RPMI7951 (cell line): ENCODE data around the gene UFSP1. TPM values are rescaled to one million over a fixed set of nuclear protein-coding genes. Genes with fewer than 3 reads are reported as not detected.
A peak's percentile ranks its signal among the peaks of the same experiment; 100 is the strongest.
"Not testable (repeated sequence)": the region's sequence is repeated elsewhere in the genome, so short reads cannot be mapped to it uniquely, and the experiment has no call there.

Experiments used
- DNase-seq: peaks from one replicate; pipeline ENCODE4 v3.0.0-alpha.2; 2012; ENCODE audit warnings: low read depth
- total RNA-seq: library from RNA; depleted of rRNA; stranded (reverse); fragments of >200 nt; shearing (Covaris generic); gene quantifications from 2 replicates; pipeline ENCODE4 v1.2.3, GENCODE V29; 2014; rRNA removed

Gene UFSP1
- total RNA-seq, 1 experiment from 2014 or later: 2.9 TPM

DNA sequence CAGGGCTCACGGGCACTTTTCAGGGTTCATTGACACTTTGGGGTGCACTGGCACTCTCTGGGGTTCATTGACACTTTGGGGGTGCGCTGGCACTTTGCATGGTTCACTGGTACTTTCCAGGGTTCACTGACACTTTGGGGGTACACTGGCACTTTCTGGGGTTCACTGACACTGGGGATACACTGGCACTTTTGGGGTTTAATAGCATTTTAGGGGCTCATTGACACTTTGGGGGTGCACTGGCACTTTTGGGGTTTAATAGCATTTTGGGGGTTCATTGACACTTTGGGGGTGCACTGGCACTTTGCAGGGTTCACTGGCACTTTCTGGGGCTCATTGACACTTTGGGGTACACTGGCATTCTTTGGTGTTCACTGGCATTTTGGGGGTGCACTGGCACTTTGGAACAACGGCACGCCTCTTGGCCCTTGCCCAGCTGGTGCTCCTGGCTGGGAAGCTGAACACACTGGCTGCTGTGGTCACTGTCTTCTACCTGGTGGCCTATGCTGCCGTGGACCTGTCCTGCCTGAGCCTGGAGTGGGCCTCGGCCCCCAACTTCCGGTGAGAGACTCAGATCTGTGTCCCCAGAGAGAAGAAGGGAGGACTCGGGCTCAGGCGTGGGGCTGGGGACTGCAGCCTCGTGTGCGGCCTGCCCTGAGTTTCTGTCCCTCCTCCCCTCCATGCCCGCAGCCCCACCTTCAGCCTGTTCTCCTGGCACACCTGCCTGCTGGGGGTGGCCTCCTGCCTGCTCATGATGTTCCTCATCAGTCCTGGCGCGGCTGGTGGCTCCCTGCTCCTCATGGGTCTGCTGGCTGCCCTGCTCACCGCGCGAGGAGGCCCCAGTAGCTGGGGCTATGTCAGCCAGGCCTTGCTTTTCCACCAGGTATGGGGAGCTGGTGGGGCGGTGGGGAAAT lies 28.6 kb downstream of the UFSP1 start:
- no peak for DNase-seq

- DNase-seq: no peak
Observed at GRCh38 chr7:100859856-100860255, 29.7 kb downstream of the UFSP1 start.

GRCh38 chr7:100856871-100857282 lies 32.6 kb downstream of the UFSP1 start:
- no peak for DNase-seq

- no peak for DNase-seq
Observed at GRCh38 chr7:100855515-100855914, 34.0 kb downstream of the UFSP1 start.

- DNase-seq: not testable (repeated sequence)
Observed at GRCh38 chr7:100854899-100855298, 34.6 kb downstream of the UFSP1 start.

DNA sequence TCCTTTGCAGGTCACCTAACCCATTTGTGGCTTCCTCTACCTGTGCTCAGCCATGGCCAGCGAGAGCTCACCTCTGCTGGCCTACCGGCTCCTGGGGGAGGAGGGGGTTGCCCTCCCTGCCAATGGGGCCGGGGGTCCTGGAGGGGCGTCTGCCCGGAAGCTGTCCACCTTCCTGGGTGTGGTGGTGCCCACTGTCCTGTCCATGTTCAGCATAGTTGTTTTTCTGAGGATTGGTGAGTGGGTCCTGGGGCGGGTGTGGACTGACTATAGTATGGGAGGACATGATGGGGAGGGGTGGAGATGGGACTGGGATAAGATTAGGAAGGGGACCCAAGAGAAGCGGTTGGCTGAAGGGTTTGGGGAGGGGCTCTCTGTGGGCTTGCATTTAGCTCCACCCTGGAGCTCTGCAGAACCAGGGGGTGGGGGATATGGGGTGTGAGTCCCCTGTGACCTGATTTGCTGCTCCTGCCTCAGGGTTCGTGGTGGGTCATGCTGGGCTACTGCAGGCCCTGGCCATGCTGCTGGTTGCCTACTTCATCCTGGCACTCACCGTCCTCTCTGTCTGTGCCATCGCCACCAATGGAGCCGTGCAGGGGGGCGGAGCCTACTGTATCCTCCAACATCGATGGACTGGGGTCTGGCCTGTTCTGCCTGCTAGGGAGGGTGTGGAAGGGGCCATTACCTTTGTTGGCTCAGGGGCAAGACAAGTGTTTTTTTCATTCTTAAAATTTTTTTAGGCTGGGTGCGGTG lies 35.2 kb downstream of the UFSP1 start:
- no peak for DNase-seq

GRCh38 chr7:100852048-100852872 lies 37.3 kb downstream of the UFSP1 start, which contains the start of gene SLC12A9:
Gene SLC12A9, plus strand, starts transcription at chr7:100852713. Its CDS starts 1,485 bp downstream, at chr7:100854198.
- peak; percentile 90 for DNase-seq

GRCh38 chr7:100847360-100847759 lies 42.2 kb downstream of the UFSP1 start:
- no peak for DNase-seq

- no peak for DNase-seq
Observed at GRCh38 chr7:100840470-100841100, 48.9 kb downstream of the UFSP1 start.

- DNase-seq: no peak
Observed at GRCh38 chr7:100839361-100839760, 50.2 kb downstream of the UFSP1 start.

Other genes with a start within 250 kb of the UFSP1 start
- 0.12 and 0.98 TPM in 2 replicates for gene TFR2, start 248.2 kb downstream of the UFSP1 start, total RNA-seq
- gene ACTL6B, start 233.3 kb downstream of the UFSP1 start, total RNA-seq: not detected in 2 replicates
- gene GNB2, start 216.0 kb downstream of the UFSP1 start, total RNA-seq: 89.4 and 125 TPM in 2 replicates
- 4.8 and 5.3 TPM in 2 replicates for gene GIGYF1, start 195.5 kb downstream of the UFSP1 start, total RNA-seq
- gene POP7, start 183.6 kb downstream of the UFSP1 start, total RNA-seq: 79.5 and 91.4 TPM in 2 replicates
- gene EPO, start 169.2 kb downstream of the UFSP1 start, total RNA-seq: not detected in 2 replicates
- not detected in 2 replicates for gene ZAN, start 156.1 kb downstream of the UFSP1 start, total RNA-seq
- 24.6 and 27.0 TPM in 2 replicates for gene EPHB4, start 62.2 kb downstream of the UFSP1 start, total RNA-seq
- gene SLC12A9, start 37.0 kb downstream of the UFSP1 start, total RNA-seq: 9.4 and 9.6 TPM in 2 replicates
- 43.1 and 58.9 TPM in 2 replicates for gene TRIP6, start 22.3 kb downstream of the UFSP1 start, total RNA-seq
- 49.6 and 57.3 TPM in 2 replicates for gene SRRT, start 14.6 kb downstream of the UFSP1 start, total RNA-seq
- gene ACHE, start 6.2 kb upstream of the UFSP1 start, total RNA-seq: not detected in 2 replicates
- gene MUC3A, start 59.8 kb upstream of the UFSP1 start, total RNA-seq: not detected in 2 replicates
- gene MUC12, start 79.8 kb upstream of the UFSP1 start, total RNA-seq: 0.72 and 5.6 TPM in 2 replicates
- gene MUC17, start 130.4 kb upstream of the UFSP1 start, total RNA-seq: not detected in 2 replicates
- gene TRIM56, start 195.8 kb upstream of the UFSP1 start, total RNA-seq: 4.7 and 5.0 TPM in 2 replicates
- 221 and 238 TPM in 2 replicates for gene SERPINE1, start 237.4 kb upstream of the UFSP1 start, total RNA-seq